Activated naive CD4-positive, alpha-beta T cell treated with Interleukin-2 at 50 U/mL for 16 hours (primary cell): ENCODE measurements around the gene RFX2.
A peak's percentile ranks its signal among the peaks of the same experiment; 100 is the strongest.
"Not testable (repeated sequence)": the region's sequence is repeated elsewhere in the genome, so short reads cannot be mapped to it uniquely, and the experiment has no call there.

Experiments used
- DNase-seq: peaks from one replicate; pipeline ENCODE4 v3.0.0-alpha.2; 2020

RFX2 gene

GRCh38 chr19:5966941-5967340, 143.4 kb downstream of the RFX2 start:
- no peak for DNase-seq

GRCh38 chr19:5966215-5966614, 144.1 kb downstream of the RFX2 start:
- no peak for DNase-seq

- DNase-seq = no peak
Measured at GRCh38 chr19:5964816-5965565, 145.3 kb downstream of the RFX2 start.

- DNase-seq = no peak
Measured at GRCh38 chr19:5963855-5964254, 146.4 kb downstream of the RFX2 start.

GRCh38 chr19:5963259-5963658, 147.0 kb downstream of the RFX2 start:
- DNase-seq = not testable (repeated sequence)

- DNase-seq = peak; percentile 60
Measured at GRCh38 chr19:5961969-5962945, 148.0 kb downstream of the RFX2 start.

GRCh38 chr19:5961641-5961968, 148.7 kb downstream of the RFX2 start:
- DNase-seq = not testable (repeated sequence)

GRCh38 chr19:5960005-5961001, 150.0 kb downstream of the RFX2 start:
- DNase-seq = no peak

- no peak for DNase-seq
Measured at GRCh38 chr19:5959260-5960004, 150.9 kb downstream of the RFX2 start.

- no peak for DNase-seq
Measured at GRCh38 chr19:5958851-5959122, 151.5 kb downstream of the RFX2 start.

- no peak for DNase-seq
Measured at GRCh38 chr19:5958074-5958850, 152.0 kb downstream of the RFX2 start.

- no peak for DNase-seq
Measured at GRCh38 chr19:5957170-5957569, 153.1 kb downstream of the RFX2 start.

GRCh38 chr19:5956728-5957127, 153.6 kb downstream of the RFX2 start:
- DNase-seq = no peak

GRCh38 chr19:5956323-5956722, 154.0 kb downstream of the RFX2 start:
- no peak for DNase-seq

- DNase-seq = no peak
Measured at GRCh38 chr19:5955636-5955935, 154.7 kb downstream of the RFX2 start.

GRCh38 chr19:5954293-5954692, 156.0 kb downstream of the RFX2 start:
- no peak for DNase-seq

GRCh38 chr19:5953680-5954213, 156.6 kb downstream of the RFX2 start:
- peak; percentile 48 for DNase-seq

GRCh38 chr19:5953030-5953589, 157.2 kb downstream of the RFX2 start:
- no peak for DNase-seq

- no peak for DNase-seq
Measured at GRCh38 chr19:5952193-5953029, 157.9 kb downstream of the RFX2 start.

- DNase-seq = no peak
Measured at GRCh38 chr19:5951338-5951861, 158.9 kb downstream of the RFX2 start.
